ENCODE results near the gene CEP162.

The CEP162 gene

DNA sequence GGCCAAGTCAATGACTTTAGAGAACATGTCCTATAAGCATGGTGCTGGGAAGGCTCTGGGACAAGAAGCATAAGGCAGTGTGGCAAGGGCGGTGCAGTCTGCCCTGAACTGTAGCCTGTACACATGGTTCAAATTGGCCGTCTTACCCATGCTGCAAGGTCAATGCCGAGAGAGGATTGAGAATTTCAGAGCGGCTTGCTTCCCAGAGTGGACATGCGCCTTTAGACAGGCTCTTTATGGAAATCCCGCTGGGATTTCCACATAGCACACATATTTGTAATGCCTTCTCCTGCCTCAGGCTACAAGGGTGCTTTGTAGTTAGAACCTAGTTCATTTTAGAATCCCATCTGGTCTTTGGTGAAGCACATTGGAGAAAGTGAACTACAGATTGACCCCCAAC is 36.1 kb upstream of the CEP162 start:
- H3K9ac ChIP-seq (ENCODE audit: low read length), result no peak overlapping the region
- H3F3A ChIP-seq (ENCODE audit: insufficient read depth, low read length), result no peaks in the 10 kb centered on the region
- H3K79me2 ChIP-seq (ENCODE audit: low read length), result no peaks in the 10 kb centered on the region
- no peaks in the 10 kb centered on the region for H3K9me2 ChIP-seq (replicated peaks; ENCODE audit: insufficient read depth, low read length)
- H3K27me3 ChIP-seq (replicated peaks; ENCODE audit: insufficient read depth, low read length), result no peaks in the 10 kb centered on the region
- H3K4me2 ChIP-seq (ENCODE audit: low read depth, low read length), result no peak overlapping the region
- H3K4me1 ChIP-seq (ENCODE audit: low read length), result no peaks in the 10 kb centered on the region
- no peak overlapping the region for H2AFZ ChIP-seq (ENCODE audit: low read length)
- no peak overlapping the region for H3K4me3 ChIP-seq (ENCODE audit: low read length)
- H4K20me1 ChIP-seq (ENCODE audit: insufficient read depth, low read length), result no peaks in the 10 kb centered on the region
- H3K36me3 ChIP-seq (replicated peaks; ENCODE audit: insufficient read depth, low read length), result no peaks in the 10 kb centered on the region
- H3K9me3 ChIP-seq (replicated peaks; ENCODE audit: insufficient read depth, low read length), result no peaks in the 10 kb centered on the region
- no peak for DNase-seq
- TF ChIP-seq EZH2 (optimal IDR thresholded peaks at IDR 0.05; ENCODE audit: low read depth, low read length), result no peak
- TF ChIP-seq EZH2phosphoT487 (IDR thresholded peaks at IDR 0.05; ENCODE audit: low read length), result no peak
- no peak for TF ChIP-seq CTCF (IDR thresholded peaks at IDR 0.05; ENCODE audit: low read length)
- H3K27ac ChIP-seq (ENCODE audit: low read length), result no peak overlapping the region

DNA sequence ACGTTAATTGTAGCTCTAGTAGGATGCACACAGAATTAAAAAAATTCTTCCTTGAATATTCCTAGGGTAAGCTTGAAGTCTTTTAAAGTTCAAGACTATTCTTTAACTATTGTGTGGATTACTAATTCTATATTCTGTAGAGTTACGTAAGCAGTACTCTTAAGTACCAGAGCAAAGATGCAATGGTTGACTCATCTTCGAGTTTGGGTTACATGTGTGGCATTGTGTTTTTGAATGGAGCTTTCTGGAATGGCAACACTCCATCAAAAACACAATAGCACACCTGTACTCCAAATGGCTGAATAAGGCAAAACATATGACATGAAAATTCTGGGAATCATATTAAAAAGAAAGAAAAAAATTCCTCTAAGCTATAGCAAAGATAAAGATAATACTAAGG is 33.5 kb upstream of the CEP162 start:
- Histone ChIP-seq H3K4me1 (ENCODE audit: low read length) (no peaks in the 10 kb centered on the region), H3F3A (ENCODE audit: insufficient read depth, low read length) (no peaks in the 10 kb centered on the region), H2AFZ (ENCODE audit: low read length) (no peak overlapping the region), H4K20me1 (ENCODE audit: insufficient read depth, low read length) (no peaks in the 10 kb centered on the region), H3K4me2 (ENCODE audit: low read depth, low read length) (no peak overlapping the region), H3K4me3 (ENCODE audit: low read length) (no peak overlapping the region), H3K36me3 (replicated peaks; ENCODE audit: insufficient read depth, low read length) (no peaks in the 10 kb centered on the region), H3K27ac (ENCODE audit: low read length) (no peak overlapping the region), H3K27me3 (replicated peaks; ENCODE audit: insufficient read depth, low read length) (no peaks in the 10 kb centered on the region), H3K9me3 (replicated peaks; ENCODE audit: insufficient read depth, low read length) (no peaks in the 10 kb centered on the region), H3K9ac (ENCODE audit: low read length) (no peak overlapping the region), H3K9me2 (replicated peaks; ENCODE audit: insufficient read depth, low read length) (no peaks in the 10 kb centered on the region), H3K79me2 (ENCODE audit: low read length) (no peaks in the 10 kb centered on the region)
- TF ChIP-seq EZH2 (optimal IDR thresholded peaks at IDR 0.05; ENCODE audit: low read depth, low read length) (no peak), CTCF (IDR thresholded peaks at IDR 0.05; ENCODE audit: low read length) (no peak), EZH2phosphoT487 (IDR thresholded peaks at IDR 0.05; ENCODE audit: low read length) (no peak)
- DNase-seq, result no peak

DNA sequence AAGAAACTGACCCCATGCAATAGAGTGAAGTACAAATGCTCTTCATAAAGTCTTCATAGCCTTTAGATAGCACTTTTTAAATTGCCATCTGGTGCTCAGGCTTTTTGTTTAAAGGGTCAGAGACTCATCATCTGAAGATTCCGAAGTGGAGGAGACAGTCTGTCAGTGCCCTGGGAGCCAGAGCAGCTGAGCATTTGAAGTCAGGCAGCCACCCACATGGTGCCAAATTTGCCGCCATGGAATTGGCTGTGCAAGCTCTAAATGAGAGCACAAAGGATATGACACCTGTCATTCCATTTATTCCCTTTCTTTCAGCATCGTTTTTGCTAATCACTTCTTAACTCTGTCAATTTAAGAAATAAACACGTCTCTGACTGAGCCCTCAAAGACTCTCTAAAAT is 32.8 kb upstream of the CEP162 start:
- Histone ChIP-seq H3K9me3 (replicated peaks; ENCODE audit: insufficient read depth, low read length) (no peaks in the 10 kb centered on the region), H3K36me3 (replicated peaks; ENCODE audit: insufficient read depth, low read length) (no peaks in the 10 kb centered on the region), H4K20me1 (ENCODE audit: insufficient read depth, low read length) (no peaks in the 10 kb centered on the region), H3K9me2 (replicated peaks; ENCODE audit: insufficient read depth, low read length) (no peaks in the 10 kb centered on the region), H3K27me3 (replicated peaks; ENCODE audit: insufficient read depth, low read length) (no peaks in the 10 kb centered on the region), H3K27ac (ENCODE audit: low read length) (no peak overlapping the region), H3K4me3 (ENCODE audit: low read length) (no peak overlapping the region), H3K79me2 (ENCODE audit: low read length) (no peaks in the 10 kb centered on the region), H2AFZ (ENCODE audit: low read length) (no peak overlapping the region), H3K9ac (ENCODE audit: low read length) (no peak overlapping the region), H3K4me1 (ENCODE audit: low read length) (no peaks in the 10 kb centered on the region), H3K4me2 (ENCODE audit: low read depth, low read length) (no peak overlapping the region), H3F3A (ENCODE audit: insufficient read depth, low read length) (no peaks in the 10 kb centered on the region)
- TF ChIP-seq EZH2phosphoT487 (IDR thresholded peaks at IDR 0.05; ENCODE audit: low read length), result no peak
- TF ChIP-seq CTCF (IDR thresholded peaks at IDR 0.05; ENCODE audit: low read length), result no peak
- no peak for TF ChIP-seq EZH2 (optimal IDR thresholded peaks at IDR 0.05; ENCODE audit: low read depth, low read length)
- DNase-seq, result no peak

Data from MM.1S (cell line).